GM12801 (cell line): ENCODE results near the gene OR2V2.

Experiments used
- CTCF ChIP-seq: IDR thresholded peaks from one replicate; pipeline ENCODE4 v1.5.1; 2011; ENCODE audit warnings: control low read depth; ENCODE audit not compliant: insufficient read length; ENCODE audit errors: extremely low read depth

OR2V2 gene

DNA sequence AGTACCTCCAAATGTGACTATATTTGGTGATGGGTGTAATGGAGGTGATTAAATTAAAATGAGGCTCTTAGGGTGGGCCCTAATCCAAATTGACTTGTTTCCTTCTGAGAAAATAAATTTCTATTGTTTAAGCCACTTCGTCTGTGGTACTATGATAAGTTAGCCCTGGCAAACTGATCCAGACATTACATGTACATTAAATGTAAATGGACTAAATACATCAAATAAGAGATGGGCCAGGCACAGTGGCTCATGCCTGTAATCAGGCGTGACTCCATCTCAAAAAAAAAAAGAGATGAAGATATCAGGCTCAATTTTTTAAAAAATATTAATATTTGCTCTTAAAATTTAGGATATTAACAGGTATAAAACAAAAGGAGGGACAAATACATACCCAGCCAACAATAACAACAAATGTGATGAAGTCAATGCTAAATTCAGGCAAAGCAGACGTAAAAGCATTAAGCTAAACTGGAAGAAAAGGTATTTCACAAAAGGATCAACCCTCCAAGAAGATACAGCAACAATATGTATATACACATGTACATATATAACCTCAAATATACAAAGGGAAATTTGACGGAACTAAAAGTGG is 10.9 kb upstream of the OR2V2 start:
- TF ChIP-seq CTCF, result no peak

GRCh38 chr5:181138258-181138657 is 9.1 kb upstream of the OR2V2 start:
- TF ChIP-seq CTCF, result no peak

DNA sequence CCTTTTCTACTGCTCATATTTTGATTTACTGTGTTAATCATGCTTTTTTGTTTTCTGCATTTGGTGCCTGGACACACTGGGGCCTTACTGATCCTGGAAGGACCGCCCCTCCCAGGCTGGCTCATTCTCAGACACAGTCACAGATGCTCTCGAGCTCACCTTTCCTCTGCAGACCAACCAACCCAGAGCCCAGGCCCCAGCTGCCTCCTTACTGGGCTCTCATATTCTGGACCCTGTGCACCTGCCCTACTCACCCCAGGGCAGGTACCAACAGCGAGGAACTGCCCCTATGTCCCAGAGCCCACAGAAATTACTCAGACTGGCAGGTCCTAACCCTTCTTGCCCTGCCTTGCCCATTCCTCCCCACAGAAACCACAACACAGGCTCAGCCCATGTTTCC is 6.6 kb upstream of the OR2V2 start:
- no peak for TF ChIP-seq CTCF

- TF ChIP-seq CTCF, result no peak
Observed at GRCh38 chr5:181142054-181142453, 5.3 kb upstream of the OR2V2 start.

DNA sequence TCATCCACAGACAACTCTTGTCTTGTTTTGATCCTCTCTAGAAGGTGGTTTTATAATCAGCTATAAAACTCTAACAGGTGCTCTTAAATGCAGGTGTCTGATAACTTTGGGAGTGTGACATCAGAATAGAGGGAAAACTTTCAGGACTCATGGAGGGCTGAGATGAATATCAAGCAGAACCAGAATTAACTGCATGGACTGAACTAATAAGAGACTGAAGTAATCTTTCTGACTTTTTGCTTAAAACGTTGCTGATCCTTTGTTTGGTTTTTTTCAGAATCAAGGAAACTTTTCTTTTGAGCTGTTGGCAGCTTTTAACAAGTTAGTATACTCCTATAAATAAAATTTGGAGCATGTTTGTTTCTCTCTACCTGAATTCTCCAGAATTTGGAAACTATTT is 2.3 kb upstream of the OR2V2 start:
- TF ChIP-seq CTCF, result no peak

- no peak for TF ChIP-seq CTCF
Observed at GRCh38 chr5:181149355-181149754, 2.0 kb downstream of the OR2V2 start.

DNA sequence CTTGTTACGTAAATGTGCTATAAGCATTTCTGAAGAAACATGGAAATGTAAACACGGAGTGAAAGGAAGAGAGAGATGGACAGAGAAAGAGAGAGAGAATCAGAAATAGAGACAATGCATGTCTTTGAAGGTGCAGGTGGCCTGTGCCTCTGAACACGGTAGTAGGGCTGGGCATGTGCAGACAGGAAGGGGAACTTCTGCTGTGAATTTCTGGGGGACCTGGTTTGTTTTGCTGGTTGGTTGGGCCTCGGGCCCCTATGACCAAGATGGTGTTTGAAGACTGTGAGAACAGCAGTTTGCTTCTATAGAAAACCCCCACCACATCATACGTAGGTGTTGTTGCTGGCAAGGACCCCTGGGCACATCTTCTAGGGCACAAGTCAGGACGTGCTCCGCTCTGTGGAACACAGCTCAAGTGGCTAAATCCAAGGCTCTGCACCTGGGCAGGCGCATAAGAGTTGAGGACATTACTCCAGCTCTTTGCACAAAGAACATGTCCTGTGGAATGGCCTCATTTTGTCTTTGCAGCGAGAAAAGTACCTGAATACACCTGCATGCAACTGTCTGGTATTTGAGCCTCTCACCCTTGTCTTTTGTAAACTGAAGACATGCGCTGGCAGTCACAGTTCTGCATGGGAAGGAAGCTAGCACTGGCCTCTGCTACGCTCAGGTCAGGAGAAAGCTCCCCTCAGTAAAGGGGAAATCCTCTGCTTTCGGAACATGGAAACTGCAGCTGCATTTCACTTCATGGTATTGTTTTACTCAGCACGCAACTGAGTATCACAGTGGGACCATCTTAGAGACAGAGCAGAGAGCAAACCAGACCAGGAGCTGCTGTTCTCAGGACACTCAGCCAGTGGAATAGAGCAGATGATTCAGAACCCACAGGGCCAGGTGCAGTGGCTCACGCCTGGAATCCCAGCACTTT is 2.7 kb downstream of the OR2V2 start:
- no peak for TF ChIP-seq CTCF
